ENCODE data around the gene CBLC. TPM values are rescaled to one million over a fixed set of nuclear protein-coding genes. Genes with fewer than 3 reads are reported as not detected.
A peak's percentile ranks its signal among the peaks of the same experiment; 100 is the strongest.

CBLC gene
- total RNA-seq, 1 donor from 2014 or later = 47.4 TPM

GRCh38 chr19:44799627-44800346, 22.1 kb downstream of the CBLC start:
- no peak for DNase-seq (ENCODE audit: low spot score)

DNA sequence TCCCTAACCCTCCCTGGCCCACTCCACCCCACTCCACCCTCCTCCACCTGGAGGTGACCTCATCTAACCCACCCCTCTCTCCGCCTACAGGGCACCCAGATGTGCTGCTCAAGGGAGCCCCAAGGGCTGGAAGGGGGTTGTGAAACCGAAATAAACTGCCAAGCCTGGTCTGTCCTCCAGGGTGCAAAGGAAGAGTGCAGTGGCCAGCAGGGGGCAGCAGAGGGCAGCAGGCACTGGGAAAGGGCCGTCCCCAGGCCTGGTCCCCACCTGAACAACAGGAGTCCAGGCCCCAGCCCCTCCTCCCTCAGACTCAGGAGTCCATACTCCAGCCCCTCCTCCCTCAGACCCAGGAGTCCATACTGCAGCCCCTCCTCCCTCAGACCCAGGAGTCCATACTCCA, 22.8 kb downstream of the CBLC start:
- peak; percentile 82 for DNase-seq (ENCODE audit: low spot score)

- DNase-seq (ENCODE audit: low spot score) = no peak
Observed at GRCh38 chr19:44803442-44804428, 26.0 kb downstream of the CBLC start.

GRCh38 chr19:44806291-44806690, 28.6 kb downstream of the CBLC start:
- no peak for DNase-seq (ENCODE audit: low spot score)

- peak; percentile 59 for DNase-seq (ENCODE audit: low spot score)
Observed at GRCh38 chr19:44807162-44807561, 29.5 kb downstream of the CBLC start.

- no peak for DNase-seq (ENCODE audit: low spot score)
Observed at GRCh38 chr19:44807652-44808462, 30.2 kb downstream of the CBLC start.

GRCh38 chr19:44808463-44809371, 31.0 kb downstream of the CBLC start, which contains the start of gene BCAM:
TSS of gene BCAM (plus strand) at chr19:44809103. CDS start at chr19:44809125, 22 bp downstream.
- DNase-seq (ENCODE audit: low spot score) = peak; percentile 58

GRCh38 chr19:44809577-44810233, 32.0 kb downstream of the CBLC start:
- DNase-seq (ENCODE audit: low spot score) = no peak

GRCh38 chr19:44810234-44811121, 32.8 kb downstream of the CBLC start:
- DNase-seq (ENCODE audit: low spot score) = no peak

DNA sequence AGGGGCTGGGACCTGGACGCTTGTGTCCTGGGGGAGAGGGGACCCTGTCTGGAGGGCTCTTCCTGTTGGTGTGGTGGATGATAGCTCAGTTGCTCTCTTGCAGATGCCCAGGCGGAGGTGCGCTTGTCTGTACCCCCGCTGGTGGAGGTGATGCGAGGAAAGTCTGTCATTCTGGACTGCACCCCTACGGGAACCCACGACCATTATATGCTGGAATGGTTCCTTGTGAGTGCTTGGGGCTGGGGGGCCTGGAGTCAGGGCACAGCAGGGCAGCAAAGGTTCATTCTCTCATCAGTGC, 33.4 kb downstream of the CBLC start:
- no peak for DNase-seq (ENCODE audit: low spot score)

- DNase-seq (ENCODE audit: low spot score) = no peak
Observed at GRCh38 chr19:44812142-44812718, 34.5 kb downstream of the CBLC start.

DNA sequence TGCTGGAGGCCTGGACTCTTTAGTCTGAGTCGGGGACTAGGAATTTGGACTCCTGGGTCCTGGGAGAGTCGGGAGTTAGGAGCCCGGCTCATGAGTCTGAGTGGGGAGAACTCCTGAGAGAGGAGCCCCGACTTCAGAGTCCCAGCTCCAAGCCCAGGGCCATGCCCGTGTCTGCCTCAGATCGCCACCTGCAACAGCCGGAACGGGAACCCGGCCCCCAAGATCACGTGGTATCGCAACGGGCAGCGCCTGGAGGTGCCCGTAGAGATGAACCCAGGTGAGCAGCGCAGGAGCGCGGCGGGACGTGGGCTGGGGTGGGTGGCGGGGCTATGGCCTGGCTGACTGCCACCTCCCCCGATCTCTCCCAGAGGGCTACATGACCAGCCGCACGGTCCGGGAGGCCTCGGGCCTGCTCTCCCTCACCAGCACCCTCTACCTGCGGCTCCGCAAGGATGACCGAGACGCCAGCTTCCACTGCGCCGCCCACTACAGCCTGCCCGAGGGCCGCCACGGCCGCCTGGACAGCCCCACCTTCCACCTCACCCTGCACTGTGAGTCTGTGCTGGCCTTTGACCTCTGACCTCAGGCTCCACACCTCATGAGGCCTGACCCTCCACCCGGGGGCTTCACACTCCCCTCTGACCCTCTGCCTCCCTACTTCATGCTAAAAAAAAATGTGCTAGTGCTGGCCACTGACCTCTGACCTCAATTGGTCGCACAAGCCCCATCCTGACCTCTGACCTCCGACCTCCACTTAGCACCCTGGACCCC, 35.6 kb downstream of the CBLC start:
- DNase-seq (ENCODE audit: low spot score) = no peak

GRCh38 chr19:44813841-44814470, 36.3 kb downstream of the CBLC start:
- no peak for DNase-seq (ENCODE audit: low spot score)

DNA sequence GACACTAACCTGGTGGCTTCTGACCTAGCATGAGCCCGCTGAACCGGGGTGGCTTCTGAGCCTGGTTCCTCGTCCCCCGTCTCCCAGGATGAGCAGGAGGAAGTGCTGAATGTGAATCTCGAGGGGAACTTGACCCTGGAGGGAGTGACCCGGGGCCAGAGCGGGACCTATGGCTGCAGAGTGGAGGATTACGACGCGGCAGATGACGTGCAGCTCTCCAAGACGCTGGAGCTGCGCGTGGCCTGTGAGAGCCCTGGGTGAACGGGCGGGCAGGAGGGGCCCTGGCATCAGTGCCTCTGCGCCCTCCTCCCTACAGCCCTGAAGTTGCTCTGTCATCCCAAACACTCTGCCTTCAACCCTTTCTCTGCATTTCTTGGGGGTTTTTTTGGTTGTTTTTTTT, 36.8 kb downstream of the CBLC start:
- DNase-seq (ENCODE audit: low spot score) = no peak

DNA sequence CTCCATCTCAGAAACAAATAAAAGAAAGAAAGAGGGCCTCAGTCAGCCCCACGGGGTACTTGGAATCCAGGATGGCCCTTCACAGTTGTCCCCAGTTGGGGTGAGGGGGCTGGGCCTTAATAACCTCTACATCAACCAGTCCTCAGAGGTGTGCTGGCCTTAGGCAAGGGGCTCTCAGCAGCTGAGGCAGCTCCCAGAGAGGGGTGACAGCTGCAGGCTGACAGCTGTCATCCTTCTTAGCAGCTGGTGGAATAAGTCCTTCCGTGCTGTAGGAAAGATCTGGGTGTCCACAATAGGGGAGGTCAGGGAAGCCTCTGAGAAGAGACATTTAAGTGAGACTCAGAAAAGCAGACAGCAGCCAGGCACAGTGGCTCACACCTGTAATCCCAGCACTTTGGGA, 38.6 kb downstream of the CBLC start:
- DNase-seq (ENCODE audit: low spot score) = no peak

- DNase-seq (ENCODE audit: low spot score) = no peak
Observed at GRCh38 chr19:44817725-44818465, 40.2 kb downstream of the CBLC start.

DNA sequence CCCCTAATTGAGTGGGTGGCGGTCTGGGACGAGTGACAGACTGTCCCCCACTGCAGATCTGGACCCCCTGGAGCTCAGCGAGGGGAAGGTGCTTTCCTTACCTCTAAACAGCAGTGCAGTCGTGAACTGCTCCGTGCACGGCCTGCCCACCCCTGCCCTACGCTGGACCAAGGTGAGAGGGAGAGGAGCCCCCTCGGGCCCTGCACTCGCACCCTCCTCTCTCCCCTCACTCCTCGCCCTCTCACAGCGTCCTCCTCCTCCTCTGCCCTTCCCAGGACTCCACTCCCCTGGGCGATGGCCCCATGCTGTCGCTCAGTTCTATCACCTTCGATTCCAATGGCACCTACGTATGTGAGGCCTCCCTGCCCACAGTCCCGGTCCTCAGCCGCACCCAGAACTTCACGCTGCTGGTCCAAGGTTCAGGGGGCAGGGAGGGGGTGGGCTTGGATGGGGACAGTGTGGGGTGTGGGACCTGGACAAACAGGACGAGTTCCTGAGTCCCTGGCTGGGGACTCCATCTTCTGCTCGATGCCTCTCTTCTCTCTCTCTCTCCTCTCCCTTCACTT, 40.9 kb downstream of the CBLC start:
- DNase-seq (ENCODE audit: low spot score) = no peak
